WERI-Rb-1 (cell line): Measurements from ENCODE around the gene TRNT1.

Experiments used
- DNase-seq: peaks from one replicate; pipeline ENCODE4 v3.0.0-alpha.2; 2020
- H3K27ac ChIP-seq: fragments of 250-450 bp; sonication (Bioruptor Pico); 2 replicates; pipeline ENCODE4 v1.5.1; 2020; ENCODE audit warnings: mild to moderate bottlenecking, moderate library complexity
- H3K27me3 ChIP-seq: fragments of 250-450 bp; sonication (Bioruptor Pico); 2 replicates; pipeline ENCODE4 v1.5.1; 2021; ENCODE audit warnings: mild to moderate bottlenecking, low read depth, moderate library complexity; ENCODE audit not compliant: insufficient read depth, severe bottlenecking
- H3K36me3 ChIP-seq: fragments of 250-450 bp; sonication (Bioruptor Pico); 2 replicates; pipeline ENCODE4 v1.5.1; 2020; ENCODE audit warnings: mild to moderate bottlenecking, moderate library complexity
- H3K4me3 ChIP-seq: 2 replicates; pipeline ENCODE4 v1.5.1; 2011; ENCODE audit warnings: low read depth, mild to moderate bottlenecking, control low read depth, low read length
- H3K9me3 ChIP-seq: fragments of 250-450 bp; sonication (Bioruptor Pico); 2 replicates; pipeline ENCODE4 v1.5.1; 2021; ENCODE audit warnings: mild to moderate bottlenecking, moderate library complexity; ENCODE audit not compliant: severe bottlenecking
- TF ChIP-seq, protein P1 (sequence below): IDR thresholded peaks from 2 replicates; pipeline ENCODE4 v1.5.1; 2011; ENCODE audit warnings: low read depth, mild to moderate bottlenecking, control low read depth, inconsistent platforms, low read length

Gene TRNT1

DNA sequence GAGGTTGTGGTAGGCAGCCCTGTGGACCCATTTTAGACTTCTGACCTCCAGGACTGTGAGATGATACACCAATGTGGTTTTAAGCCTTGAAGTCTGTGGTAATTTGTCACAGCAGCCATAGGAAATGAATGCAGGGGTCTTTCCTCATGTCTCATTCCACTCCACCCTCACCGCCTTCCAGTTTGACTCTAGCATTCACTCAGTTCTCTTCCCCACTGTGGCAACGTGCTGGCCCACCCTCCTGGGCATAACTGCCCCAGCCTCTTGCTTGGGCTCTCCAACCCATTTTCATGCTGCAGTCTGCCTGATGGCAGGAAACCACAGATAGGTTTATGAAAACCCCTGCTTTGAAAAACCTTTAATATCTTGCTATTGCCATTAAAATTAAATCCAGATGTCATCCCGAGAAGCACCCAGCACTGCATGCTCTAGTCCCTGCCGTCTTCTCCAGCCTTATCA lies 7.3 kb upstream of the TRNT1 start:
- H3K27me3 ChIP-seq = no peaks in the 10 kb centered on the region
- no peak overlapping the region for H3K27ac ChIP-seq
- TF ChIP-seq, protein P1, sequence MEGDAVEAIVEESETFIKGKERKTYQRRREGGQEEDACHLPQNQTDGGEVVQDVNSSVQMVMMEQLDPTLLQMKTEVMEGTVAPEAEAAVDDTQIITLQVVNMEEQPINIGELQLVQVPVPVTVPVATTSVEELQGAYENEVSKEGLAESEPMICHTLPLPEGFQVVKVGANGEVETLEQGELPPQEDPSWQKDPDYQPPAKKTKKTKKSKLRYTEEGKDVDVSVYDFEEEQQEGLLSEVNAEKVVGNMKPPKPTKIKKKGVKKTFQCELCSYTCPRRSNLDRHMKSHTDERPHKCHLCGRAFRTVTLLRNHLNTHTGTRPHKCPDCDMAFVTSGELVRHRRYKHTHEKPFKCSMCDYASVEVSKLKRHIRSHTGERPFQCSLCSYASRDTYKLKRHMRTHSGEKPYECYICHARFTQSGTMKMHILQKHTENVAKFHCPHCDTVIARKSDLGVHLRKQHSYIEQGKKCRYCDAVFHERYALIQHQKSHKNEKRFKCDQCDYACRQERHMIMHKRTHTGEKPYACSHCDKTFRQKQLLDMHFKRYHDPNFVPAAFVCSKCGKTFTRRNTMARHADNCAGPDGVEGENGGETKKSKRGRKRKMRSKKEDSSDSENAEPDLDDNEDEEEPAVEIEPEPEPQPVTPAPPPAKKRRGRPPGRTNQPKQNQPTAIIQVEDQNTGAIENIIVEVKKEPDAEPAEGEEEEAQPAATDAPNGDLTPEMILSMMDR = no peak
- H3K4me3 ChIP-seq = no peak overlapping the region
- no peaks in the 10 kb centered on the region for H3K9me3 ChIP-seq
- DNase-seq = no peak
- no peaks in the 10 kb centered on the region for H3K36me3 ChIP-seq

DNA sequence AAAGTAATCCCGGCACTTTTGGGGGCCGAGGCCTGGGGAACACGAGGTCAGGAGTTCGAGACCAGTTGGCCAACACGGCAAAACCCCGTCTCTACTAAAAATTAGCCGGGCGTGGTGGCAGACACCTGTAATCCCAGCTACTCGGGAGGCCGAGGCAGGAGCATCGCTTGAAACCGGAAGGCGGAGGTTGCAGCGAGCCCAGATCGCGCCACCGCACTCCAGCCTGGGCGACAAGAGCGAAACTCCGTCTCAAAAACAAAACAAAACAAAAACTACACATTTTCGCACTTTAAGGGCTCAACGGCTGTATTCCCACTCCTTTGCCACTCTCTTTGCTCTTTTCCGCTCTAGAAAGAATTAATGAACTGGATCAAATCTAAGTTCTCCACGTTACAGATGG lies 763 bp upstream of the TRNT1 start:
- peak overlapping the region; percentile 94 for H3K27ac ChIP-seq

DNA sequence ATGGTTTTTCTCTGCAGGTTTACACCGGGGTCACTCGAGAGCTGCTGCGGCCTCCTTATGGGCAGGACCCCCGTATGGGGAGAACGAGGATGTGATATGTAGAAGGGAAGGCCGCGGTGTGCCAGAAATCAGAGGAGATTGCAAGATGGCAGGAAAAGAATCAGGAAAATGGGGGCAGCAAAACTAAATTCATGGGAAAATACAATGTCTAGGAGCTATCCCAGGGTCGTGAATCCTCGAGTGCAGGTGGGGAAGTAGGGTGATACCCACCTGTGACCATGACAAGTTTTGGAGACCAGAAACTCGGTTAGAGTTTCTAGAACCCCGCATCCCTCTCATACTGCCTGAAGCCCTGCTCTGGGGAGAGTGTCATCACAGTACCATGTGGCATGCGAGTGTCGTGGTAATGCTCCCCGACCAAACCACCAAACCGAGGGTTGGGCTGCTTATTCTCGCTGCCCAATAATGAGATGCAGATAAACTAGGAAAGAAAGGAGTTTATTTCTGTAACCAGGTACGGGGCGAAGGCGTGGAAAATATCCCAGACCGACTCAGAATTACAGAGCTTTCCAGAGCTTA lies 781 bp downstream of the TRNT1 start:
- TF ChIP-seq, protein P1 = no peak
- H3K9me3 ChIP-seq = no peaks in the 10 kb centered on the region
- DNase-seq = no peak
- peaks cover 26% of the 10 kb centered on the region for H3K36me3 ChIP-seq
- peak overlapping the region; percentile 61 for H3K4me3 ChIP-seq
- peak overlapping the region; percentile 94 for H3K27ac ChIP-seq
- no peaks in the 10 kb centered on the region for H3K27me3 ChIP-seq

More for the DNA sequence above, 763 bp upstream of the TRNT1 start:
- no peaks in the 10 kb centered on the region for H3K9me3 ChIP-seq
- TF ChIP-seq, protein P1 = no peak
- no peaks in the 10 kb centered on the region for H3K27me3 ChIP-seq
- DNase-seq = no peak
- peak overlapping the region; percentile 61 for H3K4me3 ChIP-seq
- H3K36me3 ChIP-seq = peaks cover 22% of the 10 kb centered on the region

DNA sequence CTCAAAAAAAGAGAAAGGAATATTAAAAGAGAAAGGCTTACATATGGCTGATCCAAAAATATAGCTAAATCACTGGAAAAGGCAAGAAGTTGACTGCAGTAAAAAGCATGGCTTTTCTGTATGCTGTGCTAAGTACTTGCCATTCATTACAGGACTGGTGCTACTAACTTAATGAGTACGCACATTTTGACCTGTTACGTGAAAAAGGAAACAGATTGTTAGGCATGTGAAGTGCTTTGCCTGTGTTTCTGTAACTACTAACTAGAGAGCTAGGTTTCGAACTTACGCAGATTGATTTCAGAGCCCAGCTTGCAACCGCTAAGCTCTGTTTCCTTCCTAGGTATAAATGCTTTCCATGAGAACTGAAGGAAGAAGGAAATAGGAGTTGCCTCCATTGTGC lies 2.8 kb downstream of the TRNT1 start:
- no peak for DNase-seq
- Histone ChIP-seq H3K27ac (no peak overlapping the region), H3K4me3 (no peak overlapping the region), H3K36me3 (peaks cover 33% of the 10 kb centered on the region), H3K27me3 (no peaks in the 10 kb centered on the region), H3K9me3 (no peaks in the 10 kb centered on the region)
- TF ChIP-seq, protein P1 = no peak

DNA sequence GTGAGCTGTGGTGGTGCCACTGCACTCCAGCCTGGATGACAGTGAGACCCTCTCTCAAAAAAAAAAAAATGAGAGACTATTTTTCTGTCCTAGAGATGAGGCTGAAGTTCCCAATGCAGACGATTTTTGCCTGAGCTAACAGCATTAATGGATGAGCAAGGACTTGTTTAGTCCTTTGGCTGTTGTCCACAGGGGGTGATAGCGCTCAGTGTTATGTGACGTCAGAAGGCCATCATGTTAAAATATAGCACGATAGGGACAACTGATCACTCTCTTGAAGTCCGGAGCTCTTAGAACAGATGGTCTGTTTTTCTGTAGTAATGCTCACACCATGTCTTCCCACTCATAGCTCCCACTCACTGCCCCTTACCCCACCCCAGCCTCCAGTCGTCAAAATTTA lies 6.8 kb downstream of the TRNT1 start:
- Histone ChIP-seq H3K27me3 (no peaks in the 10 kb centered on the region), H3K4me3 (no peak overlapping the region), H3K27ac (no peak overlapping the region), H3K36me3 (peaks cover 39% of the 10 kb centered on the region), H3K9me3 (no peaks in the 10 kb centered on the region)
- TF ChIP-seq, protein P1 = no peak
- DNase-seq = no peak
